ENCODE results near the gene DET1. TPM values are rescaled to one million over a fixed set of nuclear protein-coding genes. Genes with fewer than 3 reads are reported as not detected.

DET1 gene
- total RNA-seq, 2 experiments from 2014 or later = 1.7 to 3.0 TPM

DNA sequence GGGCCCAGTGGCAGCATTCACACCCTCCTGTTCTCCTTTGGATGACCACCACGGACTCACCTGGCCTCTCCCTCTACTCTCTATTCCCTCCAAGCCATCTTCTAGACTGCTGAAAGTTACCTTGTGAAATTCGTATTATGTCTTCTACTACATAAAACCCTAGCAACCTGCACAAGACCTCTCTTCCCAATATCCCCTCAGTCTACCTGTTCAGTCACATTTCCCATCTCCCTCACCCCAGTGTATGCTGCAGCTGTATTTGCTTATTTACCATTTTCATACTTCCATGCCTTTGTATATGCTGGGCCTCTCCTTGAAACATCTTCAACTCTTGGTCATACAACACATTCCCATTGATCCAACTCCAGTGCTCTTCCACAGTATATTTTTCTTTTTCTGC is 35.3 kb downstream of the DET1 start:
- POLR2A ChIA-PET = no interaction called here
- H3K9me3 Mint-ChIP-seq (ENCODE audit: insufficient read depth) = no peaks in the 10 kb centered on the region
- no peaks in the 10 kb centered on the region for H3K27me3 Mint-ChIP-seq (ENCODE audit: low read depth)
- H3K27ac Mint-ChIP-seq = no peak overlapping the region
- no peaks in the 10 kb centered on the region for H3K36me3 Mint-ChIP-seq (ENCODE audit: low read depth)
- DNase-seq = no peak
- no peak overlapping the region for H3K4me3 Mint-ChIP-seq
- peaks cover 5% of the 10 kb centered on the region for H3K4me1 Mint-ChIP-seq (ENCODE audit: low read depth)
- CTCF ChIA-PET = no interaction called here
- no peak for ATAC-seq

DNA sequence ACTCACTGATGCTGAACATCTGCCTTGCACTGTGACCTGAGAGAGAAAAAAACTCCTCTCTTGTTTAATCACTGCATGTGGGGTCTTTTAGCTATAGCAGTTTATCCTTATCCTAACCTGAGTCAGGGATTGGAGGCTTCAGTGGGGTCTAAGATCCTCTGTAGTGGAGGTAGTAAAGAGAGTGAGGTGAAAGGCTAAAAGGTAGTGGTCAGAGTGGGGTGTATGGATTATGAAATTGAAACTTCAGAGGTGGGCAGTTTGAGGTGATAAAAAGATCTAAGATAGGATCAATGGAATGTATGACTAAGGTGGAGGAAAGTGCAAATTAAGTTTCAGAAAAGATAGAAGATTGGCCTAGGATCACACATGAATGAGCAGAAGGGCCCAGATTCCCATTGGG is 36.5 kb downstream of the DET1 start:
- Mint-ChIP-seq H3K4me3 (no peak overlapping the region), H3K27ac (no peak overlapping the region), H3K4me1 (ENCODE audit: low read depth) (peaks cover 5% of the 10 kb centered on the region), H3K9me3 (ENCODE audit: insufficient read depth) (no peaks in the 10 kb centered on the region), H3K36me3 (ENCODE audit: low read depth) (no peaks in the 10 kb centered on the region), H3K27me3 (ENCODE audit: low read depth) (no peaks in the 10 kb centered on the region)
- ChIA-PET POLR2A (no interaction called here), CTCF (no interaction called here)
- DNase-seq (no peak), ATAC-seq (no peak)

DNA sequence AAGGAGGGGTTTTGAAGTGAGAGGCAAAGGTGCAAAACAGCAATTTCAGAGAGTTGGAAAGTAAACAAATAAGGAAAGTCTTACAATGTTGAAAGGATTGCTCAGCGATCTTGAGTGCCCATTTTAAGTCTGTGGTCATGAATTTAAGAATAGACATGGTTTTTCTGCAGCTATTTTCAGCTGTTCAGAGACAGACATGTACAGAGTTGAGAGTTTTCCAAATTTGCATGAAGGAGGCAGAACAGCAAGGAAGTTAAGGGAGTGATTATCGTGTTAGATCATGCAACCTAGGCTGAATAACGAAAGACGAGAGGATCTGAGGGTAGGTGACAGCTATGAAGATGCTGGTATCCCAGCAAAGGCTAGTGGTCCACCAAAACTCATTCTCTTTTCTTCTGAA is 37.2 kb downstream of the DET1 start:
- Mint-ChIP-seq H3K27me3 (ENCODE audit: low read depth) (no peaks in the 10 kb centered on the region), H3K27ac (no peak overlapping the region), H3K9me3 (ENCODE audit: insufficient read depth) (no peaks in the 10 kb centered on the region), H3K4me3 (no peak overlapping the region), H3K36me3 (ENCODE audit: low read depth) (no peaks in the 10 kb centered on the region), H3K4me1 (ENCODE audit: low read depth) (peaks cover 5% of the 10 kb centered on the region)
- ChIA-PET CTCF (no interaction called here), POLR2A (no interaction called here)
- ATAC-seq (no peak), DNase-seq (no peak)

DNA sequence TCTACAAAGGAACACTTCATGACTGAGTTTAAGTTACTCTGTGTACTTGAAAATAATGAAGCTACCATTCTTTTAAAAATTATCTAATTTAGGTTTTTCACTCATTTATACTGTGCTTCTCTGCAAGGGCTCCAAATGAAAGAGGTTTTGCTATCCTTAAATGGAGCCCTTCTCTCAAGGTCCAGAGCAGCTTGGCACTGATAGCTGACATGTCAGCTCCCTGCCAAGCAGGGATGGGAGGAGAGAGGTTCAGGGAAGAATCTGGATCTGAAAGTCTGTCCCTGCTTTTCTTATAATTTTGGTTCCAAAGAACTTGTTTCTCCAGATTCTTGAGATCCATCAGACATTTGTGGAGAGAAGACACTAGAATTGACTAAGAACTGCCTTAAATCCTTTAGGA is 39.9 kb downstream of the DET1 start:
- Mint-ChIP-seq H3K36me3 (ENCODE audit: low read depth) (no peaks in the 10 kb centered on the region), H3K4me1 (ENCODE audit: low read depth) (peaks cover 5% of the 10 kb centered on the region), H3K4me3 (no peak overlapping the region), H3K27ac (no peak overlapping the region), H3K9me3 (ENCODE audit: insufficient read depth) (no peaks in the 10 kb centered on the region), H3K27me3 (ENCODE audit: low read depth) (no peaks in the 10 kb centered on the region)
- ATAC-seq (no peak), DNase-seq (no peak)
- POLR2A ChIA-PET = no interaction called here
- CTCF ChIA-PET = interaction anchor here (0.7 kb wide), 1 partner anchor 30 kb away, joined by 3 read pairs; no protein-coding TSS in a partner anchor

DNA sequence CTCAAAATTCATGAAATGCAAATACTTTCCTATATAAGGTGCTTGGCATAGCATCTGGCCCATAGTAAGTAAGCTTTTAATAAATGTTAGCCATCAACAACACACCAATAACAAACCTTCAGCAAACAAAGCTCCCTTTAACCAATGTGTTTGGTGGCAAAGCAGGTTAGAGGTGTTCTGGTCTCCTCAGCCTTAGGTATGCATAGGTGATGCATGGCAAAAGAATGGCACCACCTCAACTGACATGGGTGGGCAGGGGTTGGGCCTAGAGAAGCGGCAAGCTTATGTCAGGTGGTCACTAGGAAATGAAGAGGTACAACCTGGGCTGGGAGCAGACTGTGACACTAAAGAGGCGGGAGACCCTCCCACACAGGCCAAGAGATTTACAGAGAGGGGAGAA is 40.8 kb downstream of the DET1 start:
- CTCF ChIA-PET = no interaction called here
- ATAC-seq (no peak), DNase-seq (no peak)
- Mint-ChIP-seq H3K4me3 (no peak overlapping the region), H3K4me1 (ENCODE audit: low read depth) (peaks cover 5% of the 10 kb centered on the region), H3K36me3 (ENCODE audit: low read depth) (no peaks in the 10 kb centered on the region), H3K9me3 (ENCODE audit: insufficient read depth) (no peaks in the 10 kb centered on the region), H3K27ac (no peak overlapping the region), H3K27me3 (ENCODE audit: low read depth) (no peaks in the 10 kb centered on the region)
- POLR2A ChIA-PET = no interaction called here

DNA sequence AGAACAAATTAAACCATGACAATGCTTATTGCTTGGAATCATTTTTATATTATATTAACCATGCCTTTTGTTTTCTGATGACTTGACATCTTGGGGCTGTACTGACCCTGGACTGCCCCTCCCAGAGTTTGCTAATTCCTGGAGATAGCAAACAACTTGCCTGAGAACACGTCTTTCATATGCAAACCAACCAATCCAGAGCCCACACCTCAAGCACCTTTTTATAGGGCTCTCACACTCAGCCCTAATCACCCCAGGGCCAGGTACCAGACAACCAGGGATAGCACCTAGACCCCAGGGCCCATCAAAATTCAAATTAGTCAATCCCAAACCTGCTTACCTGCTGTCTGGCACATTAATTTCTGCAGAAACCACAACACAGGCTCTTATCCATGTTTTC is 42.0 kb downstream of the DET1 start:
- Mint-ChIP-seq H3K9me3 (ENCODE audit: insufficient read depth) (no peaks in the 10 kb centered on the region), H3K27me3 (ENCODE audit: low read depth) (no peaks in the 10 kb centered on the region), H3K4me1 (ENCODE audit: low read depth) (no peaks in the 10 kb centered on the region), H3K27ac (no peak overlapping the region), H3K4me3 (no peak overlapping the region), H3K36me3 (ENCODE audit: low read depth) (no peaks in the 10 kb centered on the region)
- DNase-seq (no peak), ATAC-seq (no peak)
- CTCF ChIA-PET = no interaction called here
- POLR2A ChIA-PET = no interaction called here

DNA sequence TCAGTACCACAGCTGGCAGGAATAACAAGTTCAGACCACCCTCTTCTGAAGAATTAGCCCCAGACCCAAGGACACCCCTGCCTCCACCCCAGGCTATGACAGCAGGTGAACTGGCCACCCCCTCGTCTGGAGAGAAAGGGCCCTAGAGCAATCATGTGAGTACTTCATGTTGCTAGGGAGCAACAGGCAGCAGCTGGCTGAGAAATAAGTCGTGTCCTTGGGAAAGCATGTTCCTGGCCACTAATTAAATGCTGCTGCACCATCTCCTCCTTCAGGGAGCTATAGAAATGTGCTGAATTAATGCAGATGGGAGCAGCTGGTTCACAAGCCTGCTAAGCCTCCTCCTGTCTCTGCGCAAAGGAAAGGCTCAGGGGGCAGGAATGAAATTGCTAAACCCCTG is 47.5 kb downstream of the DET1 start:
- H3K27me3 Mint-ChIP-seq (ENCODE audit: low read depth) = no peaks in the 10 kb centered on the region
- no peak overlapping the region for H3K4me3 Mint-ChIP-seq
- no peaks in the 10 kb centered on the region for H3K36me3 Mint-ChIP-seq (ENCODE audit: low read depth)
- DNase-seq (no peak), ATAC-seq (no peak)
- no peak overlapping the region for H3K27ac Mint-ChIP-seq
- H3K4me1 Mint-ChIP-seq (ENCODE audit: low read depth) = no peaks in the 10 kb centered on the region
- H3K9me3 Mint-ChIP-seq (ENCODE audit: insufficient read depth) = no peaks in the 10 kb centered on the region
- ChIA-PET CTCF (no interaction called here), POLR2A (no interaction called here)

DNA sequence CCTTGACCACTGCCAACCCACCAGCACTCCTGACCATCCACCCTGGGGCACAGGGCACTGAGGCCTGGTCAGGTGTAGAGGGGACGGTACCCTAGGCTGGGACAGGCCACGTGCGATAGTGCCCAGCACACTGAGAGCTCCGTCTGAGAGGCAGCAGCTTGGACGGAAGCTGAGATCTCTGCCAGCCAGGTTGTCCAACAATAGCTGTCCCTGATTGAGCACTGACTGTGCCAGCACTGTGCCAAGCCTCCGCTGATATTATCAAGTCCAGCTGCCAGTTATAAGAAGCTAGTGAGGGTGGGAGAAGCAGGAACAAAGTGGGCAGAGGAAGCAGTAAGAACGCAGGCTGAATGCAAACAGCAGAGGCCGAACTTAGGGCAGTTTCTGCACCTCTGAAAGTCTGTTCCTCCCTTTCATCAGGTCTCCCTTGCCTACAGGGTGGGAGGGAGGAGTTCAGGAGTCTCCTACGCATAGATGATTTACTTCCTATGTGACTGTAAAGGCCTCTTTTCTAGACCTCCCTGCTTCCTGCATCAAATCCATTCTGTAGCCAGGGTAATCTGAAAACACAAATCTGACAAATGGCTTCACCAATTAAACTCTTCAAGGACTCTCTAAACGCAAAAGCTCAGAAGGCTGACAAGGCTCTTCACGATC is 49.2 kb downstream of the DET1 start:
- POLR2A ChIA-PET = no interaction called here
- Mint-ChIP-seq H3K27me3 (ENCODE audit: low read depth) (no peaks in the 10 kb centered on the region), H3K27ac (peak overlapping the region; percentile 6), H3K36me3 (ENCODE audit: low read depth) (no peaks in the 10 kb centered on the region), H3K4me1 (ENCODE audit: low read depth) (no peaks in the 10 kb centered on the region), H3K4me3 (no peak overlapping the region), H3K9me3 (ENCODE audit: insufficient read depth) (no peaks in the 10 kb centered on the region)
- ATAC-seq (no peak), DNase-seq (no peak)
- CTCF ChIA-PET = no interaction called here

DNA sequence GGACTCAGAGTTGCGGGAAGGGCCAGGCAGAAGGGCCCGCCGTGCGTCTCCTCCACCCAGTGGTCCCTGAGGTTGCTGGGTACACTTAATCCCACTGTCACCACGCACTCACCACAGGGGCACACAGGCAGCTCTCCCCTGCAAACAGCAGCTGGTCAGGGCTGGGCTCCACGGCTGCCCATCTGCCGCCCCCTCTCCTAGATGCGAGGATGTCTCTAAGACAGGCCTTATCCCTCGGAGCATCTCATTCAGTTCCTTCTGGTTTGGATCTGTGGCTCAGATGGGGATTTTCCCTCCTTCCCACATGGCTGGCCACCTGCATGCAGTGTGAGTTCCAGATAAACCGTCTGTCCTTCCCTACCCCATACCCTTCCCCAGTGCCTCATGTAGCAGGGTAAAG is 52.6 kb downstream of the DET1 start:
- Mint-ChIP-seq H3K4me3 (no peak overlapping the region), H3K27me3 (ENCODE audit: low read depth) (no peaks in the 10 kb centered on the region), H3K4me1 (ENCODE audit: low read depth) (no peaks in the 10 kb centered on the region), H3K36me3 (ENCODE audit: low read depth) (no peaks in the 10 kb centered on the region), H3K9me3 (ENCODE audit: insufficient read depth) (no peaks in the 10 kb centered on the region), H3K27ac (no peak overlapping the region)
- ATAC-seq (no peak), DNase-seq (no peak)
- ChIA-PET POLR2A (no interaction called here), CTCF (no interaction called here)

DNA sequence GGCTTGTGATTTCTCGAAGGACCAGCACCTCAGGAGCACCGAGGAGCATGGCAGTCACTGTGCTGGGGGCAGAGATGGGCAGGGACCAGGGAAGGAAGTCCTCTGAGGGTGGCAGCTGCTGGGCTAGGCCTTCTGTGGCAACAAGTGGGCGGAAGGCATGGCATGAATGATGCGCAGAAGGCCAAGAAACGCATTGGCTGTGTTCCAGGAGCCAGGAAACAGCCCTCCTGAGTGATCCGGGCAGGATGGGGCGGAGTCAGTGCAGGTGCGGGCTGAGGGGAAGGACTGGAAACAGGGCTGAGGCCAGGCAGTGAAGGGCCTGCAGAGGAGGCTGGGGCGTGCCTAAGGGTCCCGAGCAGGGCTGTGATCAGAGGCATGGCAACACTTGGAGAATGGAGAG is 55.3 kb downstream of the DET1 start:
- ChIA-PET POLR2A (no interaction called here), CTCF (no interaction called here)
- H3K4me1 Mint-ChIP-seq (ENCODE audit: low read depth) = no peaks in the 10 kb centered on the region

DNA sequence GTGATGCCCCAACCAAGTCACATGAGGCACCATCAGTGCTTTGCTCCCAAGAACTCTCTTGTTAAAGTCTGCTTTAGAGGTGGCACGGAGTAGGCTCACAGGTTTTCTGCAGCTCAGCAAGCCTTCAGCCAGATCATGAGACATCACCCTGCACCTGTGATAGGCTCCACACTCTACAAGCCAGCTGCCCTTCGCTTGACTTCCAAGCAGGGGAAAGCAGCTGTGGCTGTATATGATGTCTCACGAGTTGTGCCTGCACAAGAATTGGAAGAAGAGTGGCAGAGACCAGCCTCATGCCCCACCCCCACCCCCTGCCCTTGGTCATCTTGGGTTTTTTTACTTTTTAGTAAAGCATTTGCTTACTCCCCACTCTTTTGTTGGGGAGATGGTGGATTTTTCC is 56.4 kb downstream of the DET1 start:
- H3K27me3 Mint-ChIP-seq (ENCODE audit: low read depth) = no peaks in the 10 kb centered on the region
- DNase-seq = no peak
- ChIA-PET CTCF (interaction anchor here (0.8 kb wide), 1 partner anchor 35 kb away, joined by 3 read pairs; no protein-coding TSS in a partner anchor), POLR2A (no interaction called here)
- H3K36me3 Mint-ChIP-seq (ENCODE audit: low read depth) = no peaks in the 10 kb centered on the region
- no peak overlapping the region for H3K27ac Mint-ChIP-seq
- H3K4me1 Mint-ChIP-seq (ENCODE audit: low read depth) = no peaks in the 10 kb centered on the region
- H3K9me3 Mint-ChIP-seq (ENCODE audit: insufficient read depth) = no peaks in the 10 kb centered on the region
- no peak overlapping the region for H3K4me3 Mint-ChIP-seq
- no peak for ATAC-seq

More for the DNA sequence above, 55.3 kb downstream of the DET1 start:
- ATAC-seq (no peak), DNase-seq (no peak)
- Mint-ChIP-seq H3K36me3 (ENCODE audit: low read depth) (no peaks in the 10 kb centered on the region), H3K4me3 (no peak overlapping the region), H3K9me3 (ENCODE audit: insufficient read depth) (no peaks in the 10 kb centered on the region), H3K27me3 (ENCODE audit: low read depth) (no peaks in the 10 kb centered on the region), H3K27ac (no peak overlapping the region)

DNA sequence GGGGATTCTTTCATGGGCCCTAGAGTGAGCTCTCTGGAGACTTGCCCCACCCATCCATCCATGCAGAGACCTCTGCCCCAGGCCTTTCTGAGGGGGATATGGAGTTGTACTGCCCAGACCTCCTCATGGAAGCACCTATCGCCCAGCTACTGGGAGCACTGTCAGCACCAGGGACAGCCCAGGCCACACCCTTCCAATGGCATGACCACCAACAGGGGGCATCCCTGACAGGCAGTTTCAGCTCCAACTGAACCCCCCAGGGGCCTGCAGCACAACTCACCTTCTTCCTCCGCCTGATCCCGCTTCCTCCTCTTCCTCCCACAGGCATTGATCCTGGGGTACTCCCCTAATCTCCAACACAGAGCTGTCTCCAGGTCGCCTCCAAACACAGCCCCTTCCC is 57.2 kb downstream of the DET1 start:
- no peaks in the 10 kb centered on the region for H3K36me3 Mint-ChIP-seq (ENCODE audit: low read depth)
- POLR2A ChIA-PET = no interaction called here
- no peaks in the 10 kb centered on the region for H3K9me3 Mint-ChIP-seq (ENCODE audit: insufficient read depth)
- H3K27me3 Mint-ChIP-seq (ENCODE audit: low read depth) = no peaks in the 10 kb centered on the region
- CTCF ChIA-PET = no interaction called here
- H3K4me1 Mint-ChIP-seq (ENCODE audit: low read depth) = no peaks in the 10 kb centered on the region
- ATAC-seq (no peak), DNase-seq (no peak)
- no peak overlapping the region for H3K4me3 Mint-ChIP-seq
- no peak overlapping the region for H3K27ac Mint-ChIP-seq

DNA sequence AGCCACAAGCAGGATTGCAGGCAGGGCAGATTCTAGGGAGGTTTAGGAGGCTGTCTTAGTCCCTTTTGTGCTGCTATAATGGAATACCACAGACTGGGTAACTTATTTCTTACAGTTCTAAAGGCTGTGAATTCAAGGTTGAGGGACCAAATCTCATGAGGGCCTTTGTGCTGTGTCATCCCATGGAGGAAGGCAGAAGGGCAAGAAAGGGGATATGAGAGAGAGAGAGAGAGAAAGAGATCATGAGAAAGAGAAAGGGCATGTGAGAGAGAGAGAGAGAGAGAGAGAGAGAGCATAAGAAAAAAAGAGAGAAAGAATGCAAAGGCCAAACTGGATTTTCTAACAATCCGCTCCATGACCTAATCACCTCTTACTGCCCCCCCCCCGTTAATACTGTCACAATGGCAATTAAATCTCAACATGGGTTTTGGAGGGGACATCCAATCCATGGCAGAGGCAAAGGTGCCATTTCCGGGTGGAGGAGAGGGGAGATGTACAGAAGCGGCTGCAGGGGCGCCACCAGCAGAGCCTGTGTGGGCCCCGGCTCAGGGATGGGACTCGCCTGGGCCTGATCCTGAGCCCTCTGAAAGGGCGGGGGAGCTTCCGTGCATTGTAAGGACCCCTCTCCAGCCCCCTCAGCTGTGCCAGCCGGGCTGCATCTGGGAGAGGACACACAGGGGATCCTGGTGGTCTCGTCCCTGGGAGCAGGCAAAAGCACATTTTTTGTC is 58.5 kb downstream of the DET1 start:
- Mint-ChIP-seq H3K27me3 (ENCODE audit: low read depth) (no peaks in the 10 kb centered on the region), H3K9me3 (ENCODE audit: insufficient read depth) (no peaks in the 10 kb centered on the region), H3K4me3 (no peak overlapping the region), H3K4me1 (ENCODE audit: low read depth) (no peaks in the 10 kb centered on the region), H3K36me3 (ENCODE audit: low read depth) (no peaks in the 10 kb centered on the region), H3K27ac (no peak overlapping the region)
- POLR2A ChIA-PET = no interaction called here
- ATAC-seq = no peak
- DNase-seq = no peak
- CTCF ChIA-PET = no interaction called here
